Left ventricle myocardium superior (tissue), 1 donor: Measurements from ENCODE around the gene RNH1. TPM values are rescaled to one million over a fixed set of nuclear protein-coding genes. Genes with fewer than 3 reads are reported as not detected.
"Not testable (repeated sequence)": the region's sequence is repeated elsewhere in the genome, so short reads cannot be mapped to it uniquely, and the experiment has no call there.

Experiments used
- ATAC-seq: fragments of 200-7000 bp; cut with Tn5 transposase; one replicate; pipeline ENCODE4 v1.9.1; 2020; ENCODE audit warnings: mild to moderate bottlenecking, moderate library complexity
- DNase-seq: peaks from one replicate; pipeline ENCODE4 v3.0.0-alpha.2; 2020
- intact Hi-C: fragments of 100-400 bp; cut with micrococcal nuclease; formaldehyde crosslinking; loops from one replicate; pipeline ENCODE4 v1.11.0; 2022
- total RNA-seq: library from RNA; stranded (reverse); fragmentation: NEBNext Ultra II Directional; extraction: Animal tissue kit (Norgen Biotek cat#: 25700); gene quantifications from one replicate; pipeline ENCODE4 v1.2.1, GENCODE V29; 2021
- donor health status: DM: no; HTN: yes; CAD: no; lungs with severe emphysema.

The RNH1 gene
- total RNA-seq, 1 donor from 2014 or later: 171 TPM

DNA sequence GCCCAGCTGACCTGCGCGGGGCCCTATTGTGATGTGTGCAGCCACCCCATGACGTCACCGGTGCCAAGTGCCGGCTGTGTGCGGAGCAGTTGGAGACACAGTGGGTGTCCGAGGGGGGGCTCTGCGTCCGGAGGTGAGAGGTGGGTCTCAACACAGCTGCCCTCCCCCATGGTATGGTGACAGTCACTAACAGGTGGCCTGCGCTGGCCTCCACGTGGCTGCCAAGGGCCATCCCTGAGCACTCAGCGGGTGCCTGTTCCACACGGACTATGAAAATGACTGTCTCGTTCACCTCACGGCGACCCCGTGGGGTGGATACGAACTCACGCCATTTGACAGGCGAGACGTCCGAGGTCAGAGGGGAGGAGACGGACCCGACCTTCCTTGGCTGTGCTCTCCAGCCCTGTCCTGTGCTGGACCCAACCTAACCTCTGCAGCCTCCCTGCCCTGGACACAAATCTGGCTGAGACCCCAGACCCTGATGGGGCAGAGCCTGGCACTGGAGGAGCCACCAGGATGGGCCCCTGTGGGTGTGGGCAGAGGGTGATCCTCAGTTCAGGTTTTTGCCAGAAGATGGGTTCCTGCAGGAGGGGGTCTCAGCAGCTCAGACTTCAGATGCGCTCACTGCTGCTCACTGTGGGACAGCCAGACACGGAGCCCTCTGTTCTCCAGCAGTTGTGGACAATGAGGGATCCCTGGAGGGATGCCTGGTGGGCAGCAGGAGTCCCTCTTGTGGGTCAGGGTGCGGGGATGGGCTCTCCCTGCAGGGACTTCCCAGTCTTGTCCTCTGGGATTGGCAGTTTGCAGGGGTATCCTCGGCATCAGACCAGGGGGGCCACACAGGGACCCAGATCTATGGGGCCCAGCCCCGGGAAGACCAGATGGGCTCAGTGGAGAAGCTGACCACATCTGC is 22.0 kb upstream of the RNH1 start:
- peak; percentile 28 for DNase-seq
- no peak for ATAC-seq
- intact Hi-C loops: no loop called here

DNA sequence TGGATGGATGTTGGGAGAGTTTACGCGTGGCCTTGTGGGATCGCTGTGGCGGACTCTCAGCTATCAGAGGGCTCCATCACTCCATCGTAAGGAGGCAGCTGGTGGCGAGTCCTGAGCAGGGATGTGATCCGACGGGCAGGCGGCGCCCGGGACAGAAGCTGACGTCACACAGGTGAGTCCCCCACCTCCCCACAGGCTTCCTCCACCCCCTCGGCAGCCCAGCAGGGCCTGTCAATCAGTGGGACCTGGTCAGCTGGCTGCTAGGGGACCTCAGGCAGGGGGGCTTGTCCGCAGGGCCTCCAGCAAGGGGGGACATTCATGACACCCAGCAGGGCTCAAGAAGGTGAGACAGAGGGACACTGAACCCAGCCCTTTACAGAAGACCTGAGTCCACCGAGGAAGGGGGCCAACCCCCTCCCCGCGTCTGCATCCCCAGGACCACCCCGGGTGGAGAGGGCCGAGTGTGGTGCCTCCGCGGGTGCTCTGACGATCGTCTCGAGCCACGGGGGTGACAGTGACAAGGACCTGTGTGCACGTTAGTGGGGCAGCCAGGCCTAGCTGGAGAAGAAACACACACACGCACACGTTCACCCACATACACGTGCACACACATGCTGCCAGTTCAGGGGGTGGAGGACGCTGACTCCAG is 21.2 kb upstream of the RNH1 start:
- peak; percentile 24 for DNase-seq
- no peak for ATAC-seq
- intact Hi-C loops: no loop called here

GRCh38 chr11:526192-526591 is 19.1 kb upstream of the RNH1 start:
- DNase-seq (peak; percentile 15), ATAC-seq (no peak)
- intact Hi-C loops: no loop called here

GRCh38 chr11:521177-521688 is 14.2 kb upstream of the RNH1 start:
- DNase-seq (peak; percentile 10), ATAC-seq (no peak)
- intact Hi-C loops: no loop called here

DNA sequence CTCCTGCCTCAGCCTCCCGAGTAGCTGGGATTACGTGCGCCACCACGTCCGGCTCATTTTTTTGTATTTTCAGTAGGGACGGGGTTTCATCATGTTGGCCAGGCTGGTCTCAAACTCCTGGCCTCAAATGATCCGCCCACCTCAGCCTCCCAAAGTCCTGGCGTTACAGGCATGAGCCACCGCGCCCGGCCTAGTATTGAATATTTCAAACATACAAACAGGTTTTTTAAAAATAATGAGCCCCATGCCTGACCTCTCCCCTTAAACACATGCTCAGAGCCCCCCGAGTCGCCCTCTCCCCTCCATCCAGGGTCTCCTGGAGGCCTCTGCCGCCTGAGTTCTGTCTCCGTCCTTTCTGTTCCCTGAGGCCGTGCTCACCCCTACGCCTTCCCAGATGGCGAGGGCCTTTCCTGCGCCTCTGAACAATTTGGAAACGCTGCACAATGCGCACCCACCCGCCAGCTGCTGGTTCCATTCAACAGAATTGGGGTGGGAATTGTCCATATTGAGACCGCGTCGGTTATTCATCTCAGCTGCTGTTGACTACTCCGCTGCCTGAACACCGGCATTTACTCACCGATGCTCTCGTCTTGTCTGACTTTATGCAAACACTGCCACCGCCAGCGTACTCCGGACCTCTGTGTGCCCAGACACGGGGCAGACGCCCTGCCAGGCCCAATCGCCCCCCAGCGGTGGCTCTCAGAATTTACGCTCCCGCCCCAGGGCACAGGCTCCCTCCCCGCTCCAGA is 13.6 kb upstream of the RNH1 start:
- DNase-seq (peak; percentile 36), ATAC-seq (no peak)
- intact Hi-C loops: no loop called here

- intact Hi-C loops: no loop called here
- DNase-seq (peak; percentile 93), ATAC-seq (peak; percentile 97)
Observed at GRCh38 chr11:518463-519202, 11.6 kb upstream of the RNH1 start.

- ATAC-seq, intact Hi-C loops: not testable (repeated sequence)
- DNase-seq: peak; percentile 33
Observed at GRCh38 chr11:516918-517685, 10.1 kb upstream of the RNH1 start.

- intact Hi-C loops: no loop called here
- ATAC-seq: no peak
- no peak for DNase-seq
Observed at GRCh38 chr11:516400-516799, 9.4 kb upstream of the RNH1 start.

DNA sequence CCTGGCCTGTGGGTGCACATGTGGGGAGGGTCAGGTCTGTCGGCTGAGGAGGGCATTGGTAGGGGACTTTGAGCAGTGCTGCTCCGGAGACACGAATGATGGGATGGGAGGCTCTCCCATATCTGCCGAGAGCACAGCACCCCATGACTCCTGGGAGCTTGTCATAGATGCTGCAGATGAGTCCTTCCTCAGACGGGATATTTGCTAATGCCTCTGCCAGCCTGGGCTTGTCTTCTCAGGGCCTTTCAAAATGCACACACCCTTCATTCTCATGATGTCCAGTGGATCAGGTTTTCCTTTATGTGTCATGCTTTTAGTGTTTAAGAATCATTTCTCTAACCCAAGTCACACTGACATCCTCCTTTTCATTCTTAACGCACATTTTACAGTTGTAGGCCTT is 8.1 kb upstream of the RNH1 start:
- ATAC-seq (no peak), DNase-seq (no peak)
- intact Hi-C loops: no loop called here

DNA sequence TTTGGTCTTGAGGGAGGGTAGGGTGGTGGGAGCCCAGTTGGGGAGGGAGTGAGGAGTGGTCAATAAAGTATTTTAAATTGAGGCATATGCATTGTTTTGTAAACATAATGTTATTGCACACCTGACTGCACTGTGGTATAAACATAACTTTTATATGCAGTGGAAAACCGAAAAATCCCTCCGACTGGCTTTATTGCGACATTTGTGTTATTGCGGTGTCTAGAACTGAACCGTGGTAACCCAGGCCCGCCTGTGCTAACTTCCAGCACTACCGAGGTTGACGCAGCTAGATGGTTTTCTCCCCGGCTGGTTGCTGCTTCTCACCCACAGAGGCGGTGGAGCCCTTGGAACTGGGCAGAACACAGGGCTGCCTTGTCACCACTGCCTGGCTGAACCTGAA is 7.6 kb upstream of the RNH1 start:
- intact Hi-C loops: no loop called here
- no peak for ATAC-seq

DNA sequence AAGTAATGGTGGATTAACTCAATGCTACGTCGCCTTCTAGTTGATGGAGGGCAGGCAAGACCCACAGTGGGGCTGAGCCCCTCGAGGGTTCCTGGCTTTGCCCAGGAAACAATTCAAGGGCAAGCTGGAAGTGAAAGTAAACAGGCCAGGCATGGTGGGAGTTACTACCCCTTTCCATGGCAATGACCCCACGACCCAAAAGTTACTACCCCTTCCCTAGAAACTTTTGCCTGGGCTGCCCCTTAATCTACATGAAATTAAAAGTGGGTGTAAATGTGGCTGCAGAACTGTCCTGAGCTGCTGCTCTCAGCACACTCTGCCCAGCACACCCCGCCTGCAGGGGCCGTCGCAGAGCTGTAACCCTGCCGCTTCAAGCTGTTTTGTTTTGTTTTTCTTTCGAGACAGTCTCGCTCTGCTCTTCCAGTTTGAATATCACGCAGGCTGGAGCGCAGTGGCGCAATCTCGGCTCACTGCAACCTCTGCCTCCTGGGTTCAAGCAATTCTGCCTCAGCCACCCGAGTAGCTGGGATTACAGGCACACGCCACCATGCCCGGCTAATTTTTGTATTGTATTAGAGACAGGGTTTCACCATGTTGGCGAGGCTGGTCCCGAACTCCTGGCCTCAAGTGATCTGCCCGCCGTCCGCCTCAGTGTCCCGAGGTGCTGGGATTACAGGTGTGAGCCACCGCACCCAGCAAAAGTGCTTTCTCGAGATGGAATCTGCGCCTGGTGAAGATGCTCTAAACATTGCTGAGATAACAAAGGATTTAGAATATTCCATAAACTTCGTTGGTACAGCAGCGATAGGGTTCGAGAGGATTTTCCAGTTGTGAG is 5.9 kb upstream of the RNH1 start:
- DNase-seq (no peak), ATAC-seq (no peak)
- intact Hi-C loops: no loop called here

More for the DNA sequence above, 7.6 kb upstream of the RNH1 start:
- DNase-seq: no peak

DNA sequence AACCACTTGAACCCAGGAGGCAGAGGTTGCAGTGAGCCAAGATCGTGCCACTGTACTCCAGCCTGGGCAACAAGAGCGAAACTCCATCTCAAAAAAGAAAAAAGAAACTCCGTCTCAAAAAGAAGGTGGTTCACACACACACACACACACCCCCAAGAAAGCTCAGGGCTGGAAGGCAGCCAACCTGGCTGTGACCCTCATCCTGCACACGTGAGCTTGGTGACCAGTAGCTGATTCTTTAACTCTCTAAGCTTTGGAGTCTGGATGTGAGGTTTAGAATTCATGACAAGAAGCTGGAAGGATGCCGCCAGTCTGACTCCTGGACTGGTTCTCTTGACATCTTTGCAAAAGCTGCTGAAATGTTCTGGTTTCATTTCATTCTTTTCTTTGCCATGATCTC is 1.9 kb upstream of the RNH1 start:
- no peak for DNase-seq
- intact Hi-C loops: no loop called here
- no peak for ATAC-seq

DNA sequence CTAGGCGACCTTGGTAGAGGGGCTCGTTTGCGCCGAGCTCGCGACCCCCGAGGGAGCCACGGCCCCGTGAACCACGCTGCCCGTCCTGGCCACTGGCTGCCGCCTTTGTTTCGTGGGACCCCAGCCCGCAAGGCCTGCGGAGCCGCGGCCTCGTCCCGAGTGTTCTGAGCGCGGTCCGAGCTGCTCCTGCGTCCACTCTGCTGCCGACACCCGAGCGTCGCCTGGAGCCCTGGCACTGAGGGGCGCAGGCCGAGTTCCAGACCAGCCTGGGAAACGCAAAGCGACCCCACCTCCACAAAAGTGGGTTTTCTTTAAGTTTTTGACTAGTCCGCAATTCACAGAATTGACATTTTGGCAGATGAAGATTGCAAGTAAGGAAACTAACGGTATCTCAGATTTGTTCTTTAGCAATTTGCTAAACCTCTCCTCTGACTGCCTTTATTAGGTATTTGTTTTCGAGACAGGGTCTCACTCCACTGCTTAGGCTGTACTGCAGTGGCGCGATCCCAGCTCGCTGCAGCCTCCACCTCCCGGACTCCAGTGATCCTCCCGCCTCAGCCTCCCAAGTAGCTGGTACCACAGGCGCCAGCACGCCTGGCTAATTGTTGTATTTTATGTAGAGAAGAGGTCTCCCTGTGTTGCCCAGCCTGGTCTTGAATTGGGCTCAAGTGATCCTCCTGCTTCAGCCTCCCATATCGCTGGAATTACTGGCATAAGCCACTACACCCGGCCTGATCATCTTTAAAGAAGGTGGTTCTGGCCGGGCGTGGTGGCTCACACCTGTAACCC is 879 bp upstream of the RNH1 start:
- intact Hi-C loops: no loop called here
- ATAC-seq (no peak), DNase-seq (no peak)

DNA sequence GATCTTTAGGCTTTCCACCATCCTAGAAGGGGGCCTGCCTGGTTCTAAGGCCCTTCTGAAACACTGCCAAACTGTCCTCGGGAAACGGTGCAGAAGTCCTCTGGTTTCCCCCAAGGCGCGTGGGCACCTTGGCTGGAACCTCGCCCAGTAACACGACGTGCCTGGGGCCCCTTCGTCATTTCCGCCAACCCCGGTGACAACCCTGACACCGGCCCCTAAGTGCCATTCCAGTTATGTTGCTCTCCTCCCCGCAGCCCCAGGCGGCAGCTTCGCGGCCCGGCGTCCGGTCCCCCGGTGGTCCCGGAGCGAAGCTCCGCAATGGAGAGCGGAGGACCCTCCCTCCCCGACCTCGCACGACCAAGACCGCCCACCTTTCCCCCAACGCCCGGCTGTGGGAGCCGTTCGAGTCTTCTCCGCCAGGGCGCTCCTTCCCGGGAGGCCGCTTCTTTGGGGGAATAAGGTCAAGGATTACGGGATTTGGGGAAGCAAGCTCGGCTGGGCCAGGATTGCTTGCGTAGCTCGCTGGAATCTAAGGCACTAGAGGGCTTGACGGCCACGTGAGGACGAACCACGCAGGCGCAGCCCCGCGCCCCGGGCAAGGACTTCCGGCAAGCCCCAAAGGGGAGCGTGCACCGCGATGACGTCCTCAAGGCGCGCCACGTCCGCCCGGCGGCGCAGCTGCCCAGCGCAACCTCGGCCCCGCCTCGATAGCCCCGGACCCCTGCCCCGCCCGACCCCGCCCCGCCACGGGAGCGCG is 626 bp downstream of the RNH1 start:
- peak; percentile 99 for DNase-seq
- intact Hi-C loops: no loop called here
- ATAC-seq: peak; percentile 86

DNA sequence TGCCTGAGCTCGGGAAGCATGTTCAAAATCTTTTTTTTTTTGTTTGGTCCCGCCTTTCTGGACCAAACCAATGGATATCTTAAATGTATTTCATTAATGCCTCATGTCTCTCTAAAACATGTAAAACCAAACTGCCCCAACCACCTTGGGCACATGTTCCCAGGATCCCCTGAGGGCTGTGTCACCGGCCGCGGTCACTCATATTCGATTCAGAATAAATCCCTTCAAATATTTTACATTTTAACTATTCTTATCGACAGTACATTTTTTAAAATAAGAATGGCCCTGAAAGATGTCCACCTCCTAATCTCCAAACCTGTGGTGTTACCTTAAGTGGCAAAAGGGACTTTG is 2.1 kb downstream of the RNH1 start:
- no peak for ATAC-seq
- intact Hi-C loops: no loop called here
- DNase-seq: no peak
